HepG2 (cell line): Measurements from ENCODE around the gene TMEM191B. TPM values are rescaled to one million over a fixed set of nuclear protein-coding genes. Genes with fewer than 3 reads are reported as not detected.
A peak's percentile ranks its signal among the peaks of the same experiment; 100 is the strongest.
"Not testable (repeated sequence)": the region's sequence is repeated elsewhere in the genome, so short reads cannot be mapped to it uniquely, and the experiment has no call there.

Source experiments
- ATAC-seq: fragments of 200-7000 bp; cut with Tn5 transposase; 3 replicates; pipeline ENCODE4 v1.9.1; 2020; ENCODE audit warnings: mild to moderate bottlenecking, moderate library complexity
- BruUV-seq: library from RNA; stranded (reverse); fragments of 400-500 nt; replicated peaks from 2 replicates; lab custom pipeline; 2021; lab: Mats Ljungman, UMichigan
- CTCF ChIA-PET: fragments of 300-600 bp; formaldehyde crosslinking; extraction: SDS; loops from one replicate; lab custom pipeline; 2021; ENCODE audit warnings: low total read pairs, inconsistent platforms, low intra/inter-chr PET ratio; lab: Yijun Ruan, JAX
- POLR2A ChIA-PET: fragments of 350-600 bp; sonication (Branson Sonifier 250); formaldehyde crosslinking; loops from one replicate; lab custom pipeline; 2020; ENCODE audit warnings: antibody characterized with exemption, inconsistent platforms; lab: Yijun Ruan, JAX
- DNase-seq: peaks from one replicate; pipeline ENCODE4 v3.0.0-alpha.2; 2015; ENCODE audit warnings: low spot score
- FAIRE-seq: peaks from 3 replicates; lab custom pipeline; 2011; peaks lifted over from hg19 to GRCh38; lab: Jason Lieb, UNC
- H2AFZ ChIP-seq: one replicate; pipeline ENCODE4 v1.6.1; 2011; ENCODE audit warnings: low read length, inconsistent platforms
- H3K27ac ChIP-seq: fragments of 300-600 bp; 3 replicates; pipeline ENCODE4 v1.8.0; 2011; ENCODE audit warnings: mixed run types, mild to moderate bottlenecking, mixed read lengths, low read length, inconsistent platforms; ENCODE audit not compliant: insufficient read depth; ENCODE audit errors: extremely low read length
- H3K27me3 ChIP-seq, 2 experiments: fragments of 200-600 bp in 1 of 2; 2 replicates in 1 of 2; 3 replicates in 1 of 2; pipeline versions ENCODE4 v1.6.0 to v1.8.0; 2011; ENCODE audit warnings: low read length in 2 of 2, mild to moderate bottlenecking in 2 of 2, moderate library complexity in 2 of 2, inconsistent platforms in 1 of 2; ENCODE audit not compliant: insufficient read depth in 2 of 2, control insufficient read depth in 1 of 2
- H3K36me3 ChIP-seq, 2 experiments: fragments of 200-600 bp in 1 of 2; replicated peaks in 1 of 2; 2 replicates in 1 of 2; 3 replicates in 1 of 2; pipeline versions ENCODE4 v1.5.1 to v1.8.0; 2011; ENCODE audit warnings: low read length in 2 of 2, inconsistent platforms in 1 of 2; ENCODE audit not compliant: insufficient read depth in 2 of 2, control insufficient read depth in 1 of 2
- H3K4me1 ChIP-seq: 2 replicates; pipeline ENCODE4 v1.5.1; 2012; ENCODE audit warnings: low read length, inconsistent platforms; ENCODE audit not compliant: insufficient read depth
- H3K4me2 ChIP-seq: 2 replicates; pipeline ENCODE4 v1.6.0; 2011; ENCODE audit warnings: low read depth, low read length, inconsistent platforms
- H3K4me3 ChIP-seq, 3 experiments: fragments of 200-600 bp in 1 of 3; sonication (generic), shearing (Covaris generic) in 1 of 3; replicated peaks in 1 of 3; 2 replicates each; pipeline ENCODE4 v1.5.1; 2011 to 2016; ENCODE audit warnings: low read length in 3 of 3, inconsistent platforms in 2 of 3, low read depth in 2 of 3, mild to moderate bottlenecking in 2 of 3, control low read depth in 1 of 3, mixed read lengths in 1 of 3; ENCODE audit not compliant: insufficient read depth in 1 of 3
- H3K79me2 ChIP-seq: one replicate; pipeline ENCODE4 v1.6.1; 2011; ENCODE audit warnings: low read length, inconsistent platforms; ENCODE audit not compliant: insufficient read depth
- H3K9ac ChIP-seq: 2 replicates; pipeline ENCODE4 v1.6.0; 2011; ENCODE audit warnings: mild to moderate bottlenecking, low read depth, low read length, inconsistent platforms; ENCODE audit not compliant: insufficient read depth
- H3K9me3 ChIP-seq: 2 replicates; pipeline ENCODE4 v1.5.1; 2012; ENCODE audit warnings: mild to moderate bottlenecking, low read length
- H4K20me1 ChIP-seq: 2 replicates; pipeline ENCODE4 v1.6.0; 2011; ENCODE audit warnings: inconsistent platforms, mild to moderate bottlenecking, low read length, moderate library complexity; ENCODE audit not compliant: insufficient read depth
- KDM2A ChIP-seq: sonication (generic); formaldehyde crosslinking; IDR thresholded peaks from 2 replicates; pipeline ENCODE4 v1.4.0; 2020; ENCODE audit warnings: low read depth, missing genetic modification reagents, borderline replicate concordance
- WGBS: methylation state at CpG from one replicate; pipeline ENCODE4 v1.1.6; 2017; ENCODE audit warnings: low lambda C conversion rate; 5-methylcytosine and 5-hydroxymethylcytosine counted together
- in situ Hi-C: cut with HindIII; loops from 2 replicates; pipeline ENCODE4 v1.10.0; 2017; ENCODE audit warnings: low pct_unique_long_range_greater_than_20kb; ENCODE audit not compliant: extremely low pct_ligation_motif_present
- intact Hi-C: fragments of 100-400 bp; cut with micrococcal nuclease; formaldehyde crosslinking; loops from one replicate; pipeline ENCODE4 v1.10.0; 2022; ENCODE audit not compliant: unreplicated experiment
- polyA plus RNA-seq, 8 experiments: library from polyadenylated mRNA; depleted of rRNA in 3 of 8; stranded (reverse) in 7 of 8; unstranded in 1 of 8; fragments of >200 nt; fragmentation: Illumina TruSeq in 4 of 8; extraction: Trizol in 4 of 8; gene quantifications; 2 replicates each; pipeline versions ENCODE4 v1.2.1 to v1.2.3, GENCODE V29; 2011 to 2016; ENCODE audit warnings: low read depth in 4 of 8, missing spikeins in 1 of 8, mixed read lengths in 1 of 8; ENCODE audit not compliant: insufficient read depth in 1 of 8
- total RNA-seq, 5 experiments: library from RNA; depleted of rRNA; stranded (reverse); fragments of >200 nt; fragmentation: Illumina TruSeq; extraction: Trizol; gene quantifications; 2 replicates each; pipeline ENCODE4 v1.2.3, GENCODE V29; 2016; ENCODE audit warnings: low read depth in 1 of 5

The TMEM191B gene
- total and polyA plus RNA-seq, 2 of the 13 experiments (the other 11 are each of a cell fraction or from before 2014, with no cell fraction given): 3.0 to 5.6 TPM

DNA sequence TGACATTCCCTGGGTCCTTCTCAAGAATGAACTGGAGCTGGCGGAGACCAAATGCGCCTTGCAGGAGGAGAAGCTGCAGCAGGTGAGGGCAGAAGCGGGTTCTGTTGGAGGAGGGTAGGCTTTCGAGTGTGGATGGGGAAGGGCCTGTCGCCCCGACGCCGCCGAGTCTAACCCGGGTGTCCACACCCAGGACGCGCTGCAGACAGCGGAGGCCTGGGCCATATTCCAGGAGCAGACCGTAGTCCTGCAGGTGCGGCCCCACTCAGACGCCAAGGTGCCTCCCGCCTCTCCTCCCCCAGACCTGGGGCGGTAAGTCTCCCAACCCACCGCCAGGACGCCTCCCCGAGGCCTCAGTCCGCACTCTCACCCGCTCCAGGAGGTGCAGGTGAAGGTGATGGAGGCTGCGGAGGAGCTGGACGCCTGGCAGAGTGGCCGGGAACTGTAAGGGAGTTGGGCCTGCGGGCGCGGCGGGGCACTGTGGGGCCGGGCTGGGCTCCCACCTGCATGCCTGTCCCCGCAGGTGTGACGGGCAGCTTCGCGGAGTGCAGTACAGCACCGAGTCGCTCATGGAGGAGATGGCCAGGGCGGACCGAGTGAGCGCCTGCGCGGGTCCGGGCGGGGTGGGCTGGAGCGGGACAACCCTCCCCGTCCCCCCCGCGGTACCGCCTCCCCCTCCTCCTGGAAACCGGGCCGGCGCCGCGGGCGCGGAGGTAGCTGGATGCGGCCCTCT, 2.0 kb downstream of the TMEM191B start:
- H3K9ac ChIP-seq, in situ Hi-C loops: not testable (repeated sequence)

DNA sequence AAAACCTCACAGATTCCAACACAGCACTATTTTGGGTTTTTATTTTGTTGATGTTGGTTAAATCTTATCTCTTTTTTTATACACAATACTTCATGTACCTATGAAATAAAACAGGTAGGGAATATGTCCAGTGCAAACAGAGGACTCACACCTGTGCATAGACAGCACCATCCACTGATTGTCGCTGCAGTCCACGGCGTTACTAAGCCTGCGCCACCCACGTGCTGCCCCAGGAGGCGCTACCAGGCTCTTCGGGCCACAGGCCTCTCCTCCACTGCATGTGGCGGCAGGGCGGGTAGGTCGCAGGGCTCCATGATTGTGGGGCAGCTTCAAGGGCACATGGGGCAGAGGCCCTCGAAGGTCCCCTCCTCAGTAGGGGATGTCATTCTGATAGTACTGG, 6.0 kb downstream of the TMEM191B start:
- H3K4me2 ChIP-seq, DNase-seq, H3K4me3 ChIP-seq, H3K9me3 ChIP-seq, intact Hi-C loops, H3K36me3 ChIP-seq, POLR2A ChIA-PET, H3K27me3 ChIP-seq, FAIRE-seq, H4K20me1 ChIP-seq, H3K27ac ChIP-seq, H3K9ac ChIP-seq, H3K79me2 ChIP-seq, CTCF ChIA-PET, H3K4me1 ChIP-seq, H2AFZ ChIP-seq, BruUV-seq, in situ Hi-C loops: not testable (repeated sequence)
- no CpG with 5 or more reads among the region's 11 CpGs for WGBS
- peak; percentile 21 for ATAC-seq

More for the DNA sequence above, 2.0 kb downstream of the TMEM191B start:
- H4K20me1 ChIP-seq, H3K9me3 ChIP-seq, H3K27ac ChIP-seq, H3K4me3 ChIP-seq, H3K4me1 ChIP-seq, H3K4me2 ChIP-seq, H3K27me3 ChIP-seq, CTCF ChIA-PET, FAIRE-seq, DNase-seq, intact Hi-C loops, BruUV-seq, H3K79me2 ChIP-seq, POLR2A ChIA-PET, H3K36me3 ChIP-seq, H2AFZ ChIP-seq: not testable (repeated sequence)
- 0 out of 2 replicates have a peak, but pooled peaks have one; percentile 26 for TF ChIP-seq KDM2A (CRISPR knock-in tag)
- WGBS: no CpG with 5 or more reads among the region's 57 CpGs
- peak; percentile 35 for ATAC-seq
